HG03439 (cell line): ENCODE measurements around the gene PROM2.

Experiments
- ATAC-seq: cut with Tn5 transposase; IDR thresholded peaks from one replicate; pipeline ENCODE4 v1.9.1; 2021; ENCODE audit warnings: mild to moderate bottlenecking, moderate library complexity; ENCODE audit not compliant: unreplicated experiment

PROM2 gene

GRCh38 chr2:95306336-95306895, 32.2 kb downstream of the PROM2 start:
- no peak for ATAC-seq

DNA sequence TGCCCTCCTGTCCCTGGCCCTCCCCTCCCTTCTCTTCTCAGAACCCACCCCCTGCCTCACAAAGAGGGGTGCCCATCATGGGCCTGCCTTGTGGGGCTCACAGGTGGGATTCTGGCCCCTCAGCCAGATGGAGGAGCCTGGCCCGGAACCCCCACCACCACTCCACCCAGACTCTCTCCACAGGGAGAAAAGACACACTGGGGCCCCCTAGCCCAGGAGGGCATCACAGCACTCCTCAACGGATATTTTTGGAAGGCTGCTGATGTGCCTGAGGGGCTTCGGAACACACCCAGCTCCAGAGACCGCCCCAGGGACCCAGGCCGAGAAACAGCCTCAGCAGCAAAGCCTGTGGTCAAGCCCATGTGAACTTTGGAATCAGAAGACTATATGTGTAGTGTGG, 32.8 kb downstream of the PROM2 start:
- ATAC-seq: no peak

- no peak for ATAC-seq
These were observed 33.6 kb downstream of the PROM2 start for GRCh38 chr2:95307878-95308277.

DNA sequence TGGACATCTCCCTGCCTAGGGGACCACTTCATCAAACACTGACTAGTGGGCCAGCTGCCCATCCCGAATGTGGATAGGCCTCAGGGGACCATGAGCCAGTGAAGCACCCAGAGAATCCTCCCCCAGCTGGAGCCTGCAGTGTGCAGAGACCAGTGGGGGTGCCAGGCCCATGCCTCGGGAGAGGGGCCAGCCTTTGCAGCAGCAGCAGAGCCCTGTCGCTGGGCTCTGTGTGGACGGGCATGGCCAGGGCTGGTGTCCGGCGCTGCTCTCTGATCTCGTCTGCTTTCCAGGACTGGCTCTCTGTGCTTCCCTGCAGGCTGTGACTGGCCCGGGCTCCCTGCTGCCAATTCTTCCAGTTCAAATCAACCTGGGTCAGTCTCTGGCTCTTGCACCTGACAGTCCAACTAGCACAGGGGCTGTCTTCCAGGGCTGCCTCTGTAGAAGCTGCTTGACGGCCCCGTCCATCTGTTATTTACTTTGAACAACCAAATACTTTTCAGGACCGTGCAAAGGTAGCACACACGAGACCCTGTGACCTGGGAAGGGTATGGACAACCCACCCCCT, 34.3 kb downstream of the PROM2 start:
- no peak for ATAC-seq

DNA sequence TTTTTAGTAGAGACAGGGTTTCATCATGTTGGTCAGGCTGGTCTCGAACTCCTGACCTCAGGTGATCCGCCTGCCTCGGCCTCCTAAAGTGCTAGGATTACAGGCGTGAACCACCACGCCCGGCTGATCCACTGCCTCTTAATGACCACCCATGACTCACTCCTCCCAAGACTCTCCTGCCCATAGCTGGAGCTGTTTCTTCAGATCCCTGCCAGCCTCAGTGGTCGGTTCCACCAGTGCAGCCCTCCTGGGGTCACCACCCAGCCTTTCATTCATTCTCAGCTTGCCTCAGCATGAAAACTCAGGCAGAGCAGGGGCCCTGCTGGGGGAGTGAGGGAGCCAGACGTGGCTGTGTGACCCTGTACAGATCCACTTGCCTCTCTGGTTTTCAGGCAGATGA, 35.4 kb downstream of the PROM2 start:
- ATAC-seq: no peak

DNA sequence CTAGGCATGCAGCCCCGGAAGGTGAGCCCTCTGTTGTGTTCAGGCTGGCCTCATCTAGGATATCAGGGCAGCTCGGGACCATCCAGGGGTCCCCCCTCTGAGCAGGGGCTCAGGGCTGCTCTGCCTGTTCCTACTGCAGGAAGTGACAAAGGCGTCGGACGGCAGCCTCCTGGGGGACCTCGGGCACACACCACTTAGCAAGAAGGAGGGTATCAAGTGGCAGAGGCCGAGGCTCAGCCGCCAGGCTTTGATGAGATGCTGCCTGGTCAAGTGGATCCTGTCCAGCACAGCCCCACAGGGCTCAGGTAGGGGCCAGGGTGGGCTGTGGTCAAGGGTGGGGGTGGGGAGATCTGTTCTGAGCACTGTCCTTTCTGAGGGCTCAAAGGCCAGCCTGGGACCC, 36.0 kb downstream of the PROM2 start:
- ATAC-seq: no peak

- ATAC-seq: no peak
These were observed 36.4 kb downstream of the PROM2 start for GRCh38 chr2:95310651-95311050.

DNA sequence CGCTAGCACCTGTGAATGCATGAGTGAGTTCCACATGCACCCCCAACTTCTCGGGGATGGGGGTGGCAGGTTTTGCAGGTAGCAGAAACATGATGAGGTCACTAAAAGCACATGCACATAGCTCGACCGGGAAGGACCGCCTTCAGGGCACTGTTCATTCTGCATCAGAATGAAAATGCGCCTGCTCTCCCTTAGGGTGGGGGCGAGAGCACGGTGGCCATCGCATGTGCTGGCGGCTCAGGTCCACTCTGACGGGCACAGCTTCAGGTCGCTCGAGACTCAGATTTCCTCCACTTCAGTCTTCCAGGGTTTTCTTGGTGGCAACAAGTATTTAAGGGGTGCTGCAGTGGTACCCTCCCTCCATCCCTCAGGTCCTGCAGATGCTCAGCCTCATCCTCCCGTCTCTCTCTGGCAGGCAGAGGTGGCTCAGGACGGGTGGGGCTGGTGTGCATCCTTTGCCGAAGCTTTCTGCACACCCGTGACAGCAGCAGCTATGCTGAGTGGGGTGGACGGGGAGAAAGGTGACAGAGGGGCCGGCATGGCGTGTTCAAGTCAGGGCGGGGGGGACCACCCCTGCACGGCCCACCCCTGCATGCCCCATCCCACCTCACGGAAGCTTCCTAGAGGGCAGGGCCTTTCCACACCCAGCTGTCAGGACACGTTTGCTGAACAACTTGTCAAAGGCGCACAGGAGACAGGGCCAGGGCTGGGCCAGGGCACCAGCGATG, 37.7 kb downstream of the PROM2 start:
- ATAC-seq: no peak

DNA sequence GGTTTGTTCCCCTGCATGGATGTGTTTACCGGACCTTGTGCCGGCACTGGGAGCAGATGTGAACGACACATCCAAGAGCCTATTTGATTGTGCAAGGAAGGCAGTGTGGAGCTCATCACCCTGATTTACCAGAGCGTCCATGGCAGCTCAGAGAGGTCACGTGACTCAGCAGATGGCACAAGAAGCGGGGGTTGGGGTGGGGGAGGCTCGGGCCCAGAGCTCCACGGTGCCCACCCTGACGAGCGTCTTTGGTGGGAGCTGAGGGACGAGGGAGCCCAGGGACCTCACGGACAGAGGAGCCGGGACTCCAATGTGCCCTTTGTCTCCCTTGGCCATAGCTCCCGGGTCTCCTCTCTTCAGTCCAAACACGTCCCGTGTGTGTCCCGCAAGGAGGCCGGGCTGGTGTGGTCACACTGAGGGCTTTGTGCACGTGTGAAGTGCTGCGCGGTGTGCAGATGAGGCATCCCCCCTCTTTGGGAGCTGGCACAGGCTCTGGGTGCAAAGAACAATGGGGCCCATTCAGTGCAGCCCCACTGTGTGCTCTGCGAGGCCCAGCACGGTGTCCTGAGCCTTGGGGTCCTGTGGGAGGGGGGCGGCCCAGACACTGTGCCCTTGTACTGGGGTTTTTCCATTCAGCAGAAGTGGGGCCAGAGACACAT, 38.4 kb downstream of the PROM2 start:
- no peak for ATAC-seq

DNA sequence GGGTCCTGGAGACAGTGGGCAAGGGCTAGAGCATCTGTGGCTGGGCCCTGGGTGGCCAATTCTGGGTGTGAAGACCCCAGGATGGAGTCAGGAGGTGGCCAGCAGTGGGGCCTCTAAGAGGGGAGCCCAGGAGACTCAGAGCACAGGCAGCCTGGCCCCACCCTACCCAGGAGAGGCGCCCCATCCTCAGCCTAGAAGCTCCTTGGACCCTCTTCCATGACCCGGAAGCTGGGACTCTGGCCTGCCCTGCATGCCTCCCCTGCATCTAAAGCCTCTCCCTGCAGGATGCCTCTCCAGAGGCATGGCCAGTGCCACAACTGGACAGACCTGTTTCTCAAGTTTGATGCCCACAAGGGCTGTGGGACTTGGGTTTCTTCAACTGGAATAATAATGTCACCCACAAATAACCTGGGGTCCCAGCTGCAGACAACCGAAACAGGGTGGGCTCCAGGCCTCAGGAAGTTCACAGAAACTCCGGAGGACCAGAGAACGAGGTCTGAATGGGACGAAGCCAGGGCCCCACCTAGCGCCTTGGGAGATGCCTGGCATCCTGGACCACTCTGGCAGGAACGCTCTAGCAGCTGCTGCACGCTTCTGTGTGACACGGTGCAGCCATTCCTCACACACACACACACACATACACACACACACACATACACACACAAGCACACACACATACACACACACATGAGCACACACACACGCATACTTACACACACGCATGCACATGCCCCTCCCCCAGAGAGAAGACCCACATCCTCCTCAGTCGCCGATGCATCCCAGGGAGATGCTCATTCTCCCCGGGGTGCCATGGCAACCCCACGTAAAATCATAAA, 39.3 kb downstream of the PROM2 start:
- no peak for ATAC-seq

GRCh38 chr2:95314598-95314963, 40.3 kb downstream of the PROM2 start:
- no peak for ATAC-seq

DNA sequence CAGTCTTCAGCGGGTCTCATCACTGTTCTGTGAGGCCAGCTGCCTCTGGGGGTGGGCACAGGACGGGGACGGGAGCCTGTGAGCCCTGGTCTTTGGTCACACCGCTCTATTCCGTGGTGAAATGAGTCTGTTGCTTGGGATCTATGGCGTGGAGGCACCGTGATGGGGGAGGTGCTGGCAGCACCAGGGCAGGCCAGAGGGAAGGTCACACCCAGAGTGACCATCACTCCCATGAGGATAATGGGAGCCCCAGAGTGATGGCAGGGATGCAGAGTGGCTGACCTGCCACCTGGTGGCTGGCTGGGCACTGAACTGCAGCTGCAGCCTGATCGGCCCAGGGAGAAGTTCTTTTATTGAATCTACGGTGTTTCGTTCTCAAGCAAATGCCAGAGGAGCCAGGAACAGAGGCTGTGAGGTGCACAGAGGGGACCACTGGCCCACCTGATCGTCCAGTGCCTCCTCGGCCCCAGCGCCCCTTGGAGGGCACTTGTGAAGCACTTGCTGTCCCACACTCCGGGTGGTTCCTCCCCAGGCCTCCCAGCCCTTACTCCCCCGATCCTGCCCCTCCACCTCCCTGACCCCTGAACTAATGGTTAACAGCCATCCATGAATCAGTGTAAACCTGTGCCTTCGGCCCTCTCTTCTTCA, 40.8 kb downstream of the PROM2 start:
- no peak for ATAC-seq

DNA sequence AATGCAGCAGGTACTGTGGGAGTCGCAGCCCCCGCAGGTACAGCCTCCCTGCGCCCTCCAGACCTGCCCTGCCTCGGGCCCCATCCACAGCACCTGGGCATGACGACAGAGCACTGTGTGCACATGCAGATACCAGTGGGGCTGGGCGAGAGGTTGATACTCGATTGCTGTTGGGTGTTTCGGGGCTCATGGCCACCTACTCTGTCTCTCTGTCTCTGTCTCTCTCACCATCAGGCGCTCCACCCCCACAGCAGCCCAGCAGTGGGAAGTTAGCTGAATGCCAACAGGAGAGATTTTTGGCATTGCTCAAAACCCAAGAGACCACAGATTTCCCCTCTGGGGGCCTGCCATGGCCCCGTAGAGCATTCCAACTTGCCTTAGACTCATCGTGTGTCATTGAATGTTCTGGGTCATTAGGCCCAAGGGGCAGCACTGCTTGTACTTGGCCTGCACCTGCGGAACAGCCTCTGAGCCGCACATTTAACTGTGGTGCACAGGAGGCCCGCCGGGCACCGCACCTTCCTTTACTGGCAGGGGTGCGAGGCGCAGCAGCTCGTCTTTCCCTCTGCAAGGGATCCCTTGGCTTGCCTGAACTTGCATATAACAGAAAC, 41.7 kb downstream of the PROM2 start:
- ATAC-seq: no peak

GRCh38 chr2:95316466-95317122, 42.3 kb downstream of the PROM2 start:
- ATAC-seq: no peak

GRCh38 chr2:95317123-95317500, 42.9 kb downstream of the PROM2 start:
- ATAC-seq: no peak

- no peak for ATAC-seq
These were observed 43.6 kb downstream of the PROM2 start for GRCh38 chr2:95317665-95318425.

DNA sequence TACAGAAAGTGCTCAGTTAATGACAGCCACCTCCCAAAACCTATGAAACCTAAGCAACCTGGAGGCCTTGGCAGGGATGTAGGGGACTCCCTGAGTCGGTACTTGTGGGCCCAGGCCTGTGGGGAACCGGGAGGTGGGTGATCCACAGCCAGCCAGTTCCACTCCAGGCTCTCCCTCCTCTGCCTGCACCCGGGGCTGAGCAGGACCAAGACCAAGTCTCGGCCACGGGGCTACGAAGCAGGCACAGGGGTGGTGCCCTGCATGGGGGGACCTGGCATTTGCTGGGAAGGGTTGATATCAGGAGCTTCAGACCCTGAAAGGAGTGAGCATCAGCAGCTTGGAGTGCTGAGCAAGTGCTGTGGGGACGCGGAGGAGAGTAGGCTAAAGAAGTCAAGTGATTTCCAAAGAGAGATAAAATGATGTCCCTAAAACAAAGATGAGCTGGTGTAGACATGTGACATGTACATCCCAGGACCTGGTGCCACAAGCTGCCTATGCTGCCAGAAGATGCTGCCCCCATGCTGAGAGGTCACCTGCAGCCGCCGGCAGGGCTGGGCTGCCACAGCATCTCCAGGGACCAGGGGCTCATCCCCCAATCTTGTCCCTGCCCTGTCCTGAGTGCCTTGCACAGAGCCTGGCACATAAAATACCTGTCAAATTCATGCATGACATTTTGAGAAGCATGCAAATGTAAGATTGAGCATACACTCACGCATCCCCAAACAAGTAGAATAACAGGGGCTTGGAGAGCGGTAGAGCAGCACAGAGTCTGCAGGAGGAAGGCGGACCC, 44.4 kb downstream of the PROM2 start:
- no peak for ATAC-seq
